ENCODE results near the gene SCD5.
A peak's percentile ranks its signal among the peaks of the same experiment; 100 is the strongest.

The SCD5 gene

GRCh38 chr4:82624819-82625218 lies 173.8 kb downstream of the SCD5 start:
- no peak for DNase-seq

- DNase-seq, result no peak
Observed at GRCh38 chr4:82623121-82623683, 175.4 kb downstream of the SCD5 start.

- DNase-seq, result peak; percentile 89
Observed at GRCh38 chr4:82621251-82621650, 177.3 kb downstream of the SCD5 start.

- no peak for DNase-seq
Observed at GRCh38 chr4:82620126-82620735, 178.4 kb downstream of the SCD5 start.

- DNase-seq, result no peak
Observed at GRCh38 chr4:82618103-82618720, 180.4 kb downstream of the SCD5 start.

- no peak for DNase-seq
Observed at GRCh38 chr4:82614838-82615449, 183.7 kb downstream of the SCD5 start.

- no peak for DNase-seq
Observed at GRCh38 chr4:82613121-82613520, 185.5 kb downstream of the SCD5 start.

GRCh38 chr4:82611982-82612381 lies 186.6 kb downstream of the SCD5 start:
- DNase-seq, result no peak

- DNase-seq, result no peak
Observed at GRCh38 chr4:82611527-82611926, 187.1 kb downstream of the SCD5 start.

- DNase-seq, result no peak
Observed at GRCh38 chr4:82610041-82610440, 188.6 kb downstream of the SCD5 start.

GRCh38 chr4:82606622-82607021 lies 192.0 kb downstream of the SCD5 start:
- no peak for DNase-seq

GRCh38 chr4:82604522-82604921 lies 194.1 kb downstream of the SCD5 start:
- DNase-seq, result no peak

- no peak for DNase-seq
Observed at GRCh38 chr4:82601242-82602015, 197.2 kb downstream of the SCD5 start.

GRCh38 chr4:82599336-82599735 lies 199.3 kb downstream of the SCD5 start:
- DNase-seq, result peak; percentile 31

GRCh38 chr4:82594456-82594855 lies 204.1 kb downstream of the SCD5 start:
- DNase-seq, result no peak

- no peak for DNase-seq
Observed at GRCh38 chr4:82593411-82593810, 205.2 kb downstream of the SCD5 start.

GRCh38 chr4:82592639-82593038 lies 206.0 kb downstream of the SCD5 start:
- DNase-seq, result no peak

- DNase-seq, result no peak
Observed at GRCh38 chr4:82591592-82591991, 207.0 kb downstream of the SCD5 start.

GRCh38 chr4:82589756-82590155 lies 208.8 kb downstream of the SCD5 start:
- DNase-seq, result no peak

GRCh38 chr4:82588771-82589270 lies 209.8 kb downstream of the SCD5 start:
- DNase-seq, result no peak

- peak; percentile 63 for DNase-seq
Observed at GRCh38 chr4:82587826-82588540, 210.6 kb downstream of the SCD5 start.

GRCh38 chr4:82585690-82586435 lies 212.7 kb downstream of the SCD5 start:
- peak; percentile 6 for DNase-seq
